COR-L47 (cell line): Measurements from ENCODE around the gene HPRT1.

Experiments
- DNase-seq: peaks from one replicate; lab custom pipeline; 2025; lab: John Stamatoyannopoulos, UW

HPRT1 gene

GRCh38 chrX:134478374-134478773 lies 18.4 kb downstream of the HPRT1 start:
- DNase-seq: no peak

GRCh38 chrX:134480061-134480460 lies 20.1 kb downstream of the HPRT1 start:
- no peak for DNase-seq

- DNase-seq: no peak
Measured at GRCh38 chrX:134481339-134481738, 21.4 kb downstream of the HPRT1 start.

- DNase-seq: no peak
Measured at GRCh38 chrX:134482371-134482770, 22.4 kb downstream of the HPRT1 start.

GRCh38 chrX:134484039-134484438 lies 24.1 kb downstream of the HPRT1 start:
- DNase-seq: no peak

GRCh38 chrX:134501941-134502340 lies 42.0 kb downstream of the HPRT1 start:
- DNase-seq: no peak

- DNase-seq: no peak
Measured at GRCh38 chrX:134502686-134503085, 42.7 kb downstream of the HPRT1 start.

GRCh38 chrX:134512566-134512965 lies 52.6 kb downstream of the HPRT1 start:
- DNase-seq: no peak

GRCh38 chrX:134513091-134513490 lies 53.1 kb downstream of the HPRT1 start:
- no peak for DNase-seq

GRCh38 chrX:134520860-134521390 lies 61.0 kb downstream of the HPRT1 start:
- DNase-seq: peak; percentile 51

- DNase-seq: no peak
Measured at GRCh38 chrX:134524181-134524580, 64.2 kb downstream of the HPRT1 start.

- no peak for DNase-seq
Measured at GRCh38 chrX:134525086-134525792, 65.3 kb downstream of the HPRT1 start.

- no peak for DNase-seq
Measured at GRCh38 chrX:134526399-134526798, 66.4 kb downstream of the HPRT1 start.

- no peak for DNase-seq
Measured at GRCh38 chrX:134528960-134529359, 69.0 kb downstream of the HPRT1 start.

GRCh38 chrX:134529481-134529880 lies 69.5 kb downstream of the HPRT1 start:
- no peak for DNase-seq

GRCh38 chrX:134530845-134531244 lies 70.9 kb downstream of the HPRT1 start:
- no peak for DNase-seq

- DNase-seq: no peak
Measured at GRCh38 chrX:134533352-134533751, 73.4 kb downstream of the HPRT1 start.

- DNase-seq: no peak
Measured at GRCh38 chrX:134533952-134534351, 74.0 kb downstream of the HPRT1 start.

- no peak for DNase-seq
Measured at GRCh38 chrX:134537179-134537955, 77.4 kb downstream of the HPRT1 start.

GRCh38 chrX:134538316-134538715 lies 78.4 kb downstream of the HPRT1 start:
- no peak for DNase-seq

GRCh38 chrX:134541906-134542305 lies 81.9 kb downstream of the HPRT1 start:
- DNase-seq: no peak

GRCh38 chrX:134542485-134542884 lies 82.5 kb downstream of the HPRT1 start:
- peak; percentile 44 for DNase-seq

GRCh38 chrX:134543288-134543687 lies 83.3 kb downstream of the HPRT1 start:
- DNase-seq: no peak
